Naive B cell (primary cell): ENCODE data around the gene TMEM125. TPM values are rescaled to one million over a fixed set of nuclear protein-coding genes. Genes with fewer than 3 reads are reported as not detected.

ENCODE experiments used
- ATAC-seq, 2 donors: fragments of 150-1000 bp; cut with Tn5 transposase; 2 replicates each; pipeline ENCODE4 v1.10.0; 2021; ENCODE audit warnings: low read depth in 2 of 2, mild to moderate bottlenecking in 2 of 2, moderate library complexity in 2 of 2
- DNase-seq: peaks from one replicate; pipeline ENCODE4 v3.0.0; 2022
- H3K27ac Mint-ChIP-seq, 6 donors: one replicate each; pipeline ENCODE4 v1.8.0; 2020 to 2022; ENCODE audit warnings: mild to moderate bottlenecking in 6 of 6, mixed read lengths in 6 of 6, moderate library complexity in 5 of 6, inconsistent platforms in 2 of 6
- H3K27me3 Mint-ChIP-seq, 3 donors: one replicate each; pipeline ENCODE4 v1.8.0; 2021 to 2022; ENCODE audit warnings: mixed read lengths in 3 of 3, mild to moderate bottlenecking in 1 of 3
- H3K36me3 Mint-ChIP-seq, 2 donors: one replicate each; pipeline ENCODE4 v1.8.0; 2020 to 2022; ENCODE audit warnings: mixed read lengths in 2 of 2, inconsistent platforms in 1 of 2, mild to moderate bottlenecking in 1 of 2
- H3K4me1 Mint-ChIP-seq, 3 donors: one replicate each; pipeline ENCODE4 v1.8.0; 2020 to 2022; ENCODE audit warnings: mixed read lengths in 3 of 3, inconsistent platforms in 1 of 3, mild to moderate bottlenecking in 1 of 3, moderate library complexity in 1 of 3
- H3K4me3 Mint-ChIP-seq, 8 donors: one replicate each; pipeline ENCODE4 v1.8.0; 2020 to 2022; ENCODE audit warnings: mild to moderate bottlenecking in 8 of 8, mixed read lengths in 8 of 8, moderate library complexity in 8 of 8, inconsistent platforms in 2 of 8
- H3K9me3 Mint-ChIP-seq, 7 donors: one replicate each; pipeline ENCODE4 v1.8.0; 2020 to 2022; ENCODE audit warnings: mixed read lengths in 7 of 7, mild to moderate bottlenecking in 5 of 7, inconsistent platforms in 2 of 7, moderate library complexity in 1 of 7
- polyA plus RNA-seq, 6 donors: library from polyadenylated mRNA; unstranded; fragments of 300-500 nt; fragmentation: Illumina TruSeq; gene quantifications; one replicate each; pipeline ENCODE4 v1.2.3, GENCODE V29; 2021; ENCODE audit warnings: low read depth in 6 of 6

Gene TMEM125
- polyA plus RNA-seq, 6 donors from 2014 or later, result 0.41 TPM; not detected in 5

DNA sequence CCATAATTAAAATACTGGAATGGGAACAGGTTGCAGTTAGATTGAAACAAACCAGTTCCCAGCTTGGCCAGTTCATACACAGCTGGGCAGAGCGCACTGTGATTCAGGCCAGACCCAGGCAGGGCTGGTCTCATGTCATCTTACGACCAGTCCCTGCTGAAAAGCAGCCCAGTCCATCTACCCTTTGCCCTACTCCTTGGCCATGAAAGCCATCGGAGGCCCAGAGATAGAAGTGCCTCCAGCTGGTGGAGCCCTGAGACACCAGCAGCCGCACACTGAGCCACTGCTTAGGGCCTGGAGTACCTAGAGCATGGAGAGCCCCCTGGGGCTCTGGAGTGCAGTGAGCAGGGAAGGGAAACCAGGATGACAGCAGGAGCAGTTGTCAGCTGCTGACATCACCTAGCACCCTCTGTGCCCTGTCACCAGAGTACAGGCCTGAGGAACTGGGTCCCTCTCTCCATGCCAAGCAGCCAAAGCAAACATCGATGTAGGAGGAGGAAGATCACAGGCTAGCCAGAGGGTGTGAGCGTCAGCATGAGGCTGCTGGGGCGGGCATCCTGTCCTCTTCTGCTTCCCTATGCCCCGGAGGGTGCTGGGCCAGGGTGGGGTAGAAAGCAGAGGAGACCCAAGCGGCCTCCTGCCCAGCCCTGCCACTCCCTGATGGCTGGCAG is 34.2 kb upstream of the TMEM125 start:
- Mint-ChIP-seq H3K4me3 (no peak overlapping the region), H3K27ac (no peak overlapping the region), H3K9me3 (no peaks in the 10 kb centered on the region), H3K36me3 (no peaks in the 10 kb centered on the region), H3K4me1 (peaks cover 33 to 37% (median 34%) of the 10 kb centered on the region in 3 donors), H3K27me3 (peaks cover 5 to 9% (median 7%) of the 10 kb centered on the region in 3 donors)
- no peak for ATAC-seq
- no peak for DNase-seq

DNA sequence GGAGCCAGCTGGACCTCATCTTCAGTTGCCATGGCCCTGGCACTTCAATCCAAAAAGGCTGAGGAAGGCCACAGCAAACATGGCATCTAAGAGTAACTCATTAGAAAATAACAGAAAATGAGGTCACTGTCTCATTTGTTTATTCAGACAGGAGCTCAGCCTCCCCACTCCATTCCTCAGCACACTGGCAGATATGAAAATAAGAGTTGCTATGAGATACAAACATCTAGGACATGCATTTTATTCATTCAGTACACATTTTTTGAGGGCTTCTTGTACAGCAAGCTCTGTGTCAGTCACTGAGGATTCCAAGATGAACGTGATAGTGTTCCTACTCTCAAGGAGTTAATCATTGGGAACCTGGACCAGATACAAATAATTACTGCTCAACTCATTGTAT is 32.7 kb upstream of the TMEM125 start:
- Mint-ChIP-seq H3K36me3 (no peaks in the 10 kb centered on the region), H3K27me3 (peaks cover 5 to 9% (median 7%) of the 10 kb centered on the region in 3 donors), H3K27ac (peak overlapping the region in 3 of 6 donors; percentile 33 to 88 (median 82)), H3K4me1 (peaks cover 37 to 41% (median 41%) of the 10 kb centered on the region in 3 donors), H3K4me3 (no peak overlapping the region), H3K9me3 (no peaks in the 10 kb centered on the region)
- no peak for DNase-seq
- no peak for ATAC-seq

DNA sequence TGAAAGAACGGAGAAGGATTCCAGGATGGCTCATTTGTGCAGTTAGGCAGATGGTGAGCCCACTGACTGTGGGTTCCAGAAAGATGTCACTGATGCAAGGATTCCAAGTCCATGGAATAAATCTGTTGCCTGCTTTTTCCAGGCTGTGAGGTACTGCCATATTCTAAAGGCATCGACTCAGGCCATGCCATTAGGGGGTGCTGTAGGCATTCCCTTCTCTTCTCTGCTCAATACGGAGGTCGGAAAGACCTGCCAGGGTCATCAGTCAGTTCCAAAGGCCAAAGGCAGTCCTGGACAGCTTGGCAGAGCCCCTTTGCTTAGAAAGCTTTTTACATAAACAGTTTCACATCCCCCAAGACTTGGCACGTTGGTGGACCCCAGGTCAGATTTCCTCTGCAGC is 31.7 kb upstream of the TMEM125 start:
- Mint-ChIP-seq H3K4me3 (peak overlapping the region in 2 of 8 donors; percentile 59 to 88), H3K4me1 (peaks cover 37 to 43% (median 41%) of the 10 kb centered on the region in 3 donors), H3K27me3 (peaks cover 5 to 9% (median 7%) of the 10 kb centered on the region in 3 donors), H3K36me3 (no peaks in the 10 kb centered on the region), H3K9me3 (no peaks in the 10 kb centered on the region), H3K27ac (peak overlapping the region in 3 of 6 donors; percentile 78 to 82 (median 78))
- DNase-seq, result no peak
- no peak for ATAC-seq

DNA sequence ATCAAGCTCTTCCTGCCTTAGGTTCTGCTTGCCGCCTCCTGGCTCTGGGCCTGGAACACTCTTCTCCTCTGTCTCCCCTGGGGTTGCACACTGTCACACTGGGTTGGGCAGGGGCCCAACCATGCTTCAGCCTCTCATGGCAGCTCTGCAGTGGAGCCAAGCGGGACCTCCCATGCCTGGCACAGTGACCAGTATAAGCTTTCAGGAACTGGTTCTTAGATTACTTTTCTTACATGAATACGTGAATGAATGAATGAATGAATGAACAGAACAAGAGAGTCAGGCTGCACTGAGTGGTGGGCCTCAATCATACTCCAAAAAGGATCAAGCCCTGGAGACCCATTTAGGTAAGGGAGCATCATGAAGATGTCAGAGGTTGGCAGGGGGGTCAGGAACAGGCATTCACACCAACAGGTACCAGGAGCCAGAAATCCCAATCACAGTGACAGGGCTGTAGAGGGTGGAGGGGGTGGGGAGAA is 30.8 kb upstream of the TMEM125 start:
- H3K9me3 Mint-ChIP-seq, result no peaks in the 10 kb centered on the region
- peaks cover 5 to 9% (median 7%) of the 10 kb centered on the region in 3 donors for H3K27me3 Mint-ChIP-seq
- peaks cover 37 to 43% (median 41%) of the 10 kb centered on the region in 3 donors for H3K4me1 Mint-ChIP-seq
- DNase-seq, result peak; percentile 12
- peak; percentile 31 to 34 for ATAC-seq
- no peaks in the 10 kb centered on the region for H3K36me3 Mint-ChIP-seq
- peak overlapping the region; percentile 81 to 95 (median 89) for H3K27ac Mint-ChIP-seq
- H3K4me3 Mint-ChIP-seq, result peak overlapping the region in 7 of 8 donors; percentile 2 to 88 (median 68)

DNA sequence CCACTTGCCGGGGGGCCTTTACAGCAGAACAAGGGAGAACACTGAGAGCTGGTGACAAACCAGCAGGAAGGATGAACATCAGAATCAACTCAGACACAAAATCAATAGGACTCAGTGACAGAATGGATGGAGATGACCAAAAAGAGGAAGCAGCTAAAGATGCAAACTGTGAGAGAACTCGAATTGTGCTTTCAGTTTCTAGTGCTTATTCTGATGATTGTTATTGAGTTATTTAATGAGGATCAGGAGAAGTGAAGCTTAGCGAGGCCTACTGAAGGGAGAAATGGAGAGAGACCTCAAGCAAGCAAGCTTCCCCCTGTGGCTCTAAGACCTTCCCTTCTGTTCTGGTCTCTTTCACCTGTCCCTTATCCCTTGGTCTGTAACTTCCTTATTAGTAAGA is 30.3 kb upstream of the TMEM125 start:
- Mint-ChIP-seq H3K36me3 (no peaks in the 10 kb centered on the region), H3K27me3 (peaks cover 5 to 8% (median 7%) of the 10 kb centered on the region in 3 donors), H3K4me1 (peaks cover 37 to 43% (median 41%) of the 10 kb centered on the region in 3 donors), H3K27ac (peak overlapping the region; percentile 81 to 95 (median 89)), H3K9me3 (no peaks in the 10 kb centered on the region), H3K4me3 (peak overlapping the region in 7 of 8 donors; percentile 30 to 88 (median 68))
- peak; percentile 93 for ATAC-seq
- DNase-seq, result peak; percentile 73

DNA sequence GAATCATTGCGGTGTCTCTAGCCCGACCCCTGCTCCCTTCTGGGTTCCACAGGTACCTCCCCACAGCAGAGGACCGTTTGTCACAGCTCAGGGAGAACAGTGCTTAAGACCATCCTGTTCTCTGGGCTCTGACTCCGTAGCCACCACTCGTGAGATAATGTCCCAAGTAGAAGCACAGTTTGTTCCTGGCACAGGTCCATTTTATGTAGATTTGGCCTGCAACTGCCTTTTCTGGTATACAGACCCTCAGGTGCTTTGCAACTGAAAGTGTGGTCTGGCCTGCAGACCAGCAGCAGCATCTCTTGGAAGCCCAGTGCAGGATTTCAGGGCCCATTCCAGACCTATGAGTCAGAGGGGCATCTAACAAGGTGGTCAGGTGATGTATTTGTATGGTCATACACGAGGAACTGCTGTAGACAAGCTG is 28.4 kb upstream of the TMEM125 start:
- Mint-ChIP-seq H3K9me3 (no peaks in the 10 kb centered on the region), H3K27ac (peak overlapping the region in 1 of 6 donors; percentile 31), H3K4me1 (peaks cover 37 to 41% (median 39%) of the 10 kb centered on the region in 3 donors), H3K27me3 (peaks cover 0 to 5% (median 0%) of the 10 kb centered on the region in 3 donors), H3K4me3 (no peak overlapping the region), H3K36me3 (no peaks in the 10 kb centered on the region)
- no peak for ATAC-seq
- no peak for DNase-seq

DNA sequence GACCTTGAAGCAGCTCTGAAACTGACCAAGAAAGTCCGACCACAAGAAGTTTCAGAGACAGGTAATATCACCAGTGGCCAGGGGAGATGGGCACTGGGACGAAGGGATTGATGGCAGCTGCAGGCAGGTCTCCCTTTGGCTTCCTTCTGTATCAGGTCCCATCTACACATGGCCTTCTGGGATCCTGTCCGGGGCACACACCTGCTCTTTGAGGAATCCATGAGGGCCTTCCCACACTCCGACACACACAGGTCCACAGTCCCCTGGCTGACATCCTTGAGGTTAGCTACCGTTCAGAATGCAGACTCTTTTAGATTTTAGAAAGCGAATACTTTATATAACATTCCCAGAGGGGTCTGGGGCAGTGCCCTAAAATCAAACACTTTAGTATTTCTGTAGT is 26.5 kb upstream of the TMEM125 start:
- no peaks in the 10 kb centered on the region for H3K36me3 Mint-ChIP-seq
- H3K4me1 Mint-ChIP-seq, result peaks cover 25 to 31% (median 28%) of the 10 kb centered on the region in 3 donors
- H3K27me3 Mint-ChIP-seq, result peaks cover 0 to 5% (median 0%) of the 10 kb centered on the region in 3 donors
- peaks cover 0 to 7% (median 2%) of the 10 kb centered on the region in 7 donors for H3K9me3 Mint-ChIP-seq
- no peak for DNase-seq
- no peak overlapping the region for H3K27ac Mint-ChIP-seq
- no peak for ATAC-seq
- H3K4me3 Mint-ChIP-seq, result no peak overlapping the region

DNA sequence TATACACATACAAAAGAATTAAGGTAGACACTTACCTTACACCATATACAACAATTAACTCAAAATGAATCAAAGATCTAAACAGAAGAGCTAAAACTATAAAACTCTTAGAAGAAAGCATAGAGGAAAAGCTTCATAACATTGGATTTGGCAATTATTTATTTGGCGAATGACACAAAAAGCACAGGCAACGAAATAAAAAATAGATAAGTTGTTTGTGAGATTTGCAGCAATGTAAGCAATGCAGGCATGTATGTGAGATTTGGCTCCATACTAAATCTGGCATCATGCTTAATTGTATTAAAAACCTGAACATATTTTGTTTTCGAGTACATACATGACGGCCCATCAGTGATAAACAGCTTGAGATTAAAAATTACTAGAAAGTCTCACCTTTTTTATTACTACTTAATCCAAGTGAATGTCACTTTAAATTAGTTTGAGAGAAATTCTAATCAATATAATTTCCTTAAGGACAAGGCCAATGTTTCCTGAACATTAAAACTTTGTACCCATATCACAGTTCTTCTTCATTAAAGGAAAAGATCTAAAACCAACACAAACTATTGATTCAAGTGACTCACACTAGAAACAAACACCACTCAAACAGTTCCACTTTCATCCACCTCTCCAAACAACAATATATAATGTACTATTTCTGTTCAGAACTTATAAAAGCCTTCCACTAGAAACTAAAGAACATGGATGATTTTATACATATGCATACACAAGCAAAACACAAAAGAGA is 23.1 kb upstream of the TMEM125 start:
- Mint-ChIP-seq H3K27me3 (no peaks in the 10 kb centered on the region), H3K4me3 (no peak overlapping the region), H3K4me1 (peaks cover 0 to 4% (median 0%) of the 10 kb centered on the region in 3 donors), H3K9me3 (peaks cover 0 to 7% (median 3%) of the 10 kb centered on the region in 7 donors), H3K27ac (peak overlapping the region in 1 of 6 donors; percentile 2), H3K36me3 (no peaks in the 10 kb centered on the region)
- no peak for DNase-seq
- no peak for ATAC-seq

DNA sequence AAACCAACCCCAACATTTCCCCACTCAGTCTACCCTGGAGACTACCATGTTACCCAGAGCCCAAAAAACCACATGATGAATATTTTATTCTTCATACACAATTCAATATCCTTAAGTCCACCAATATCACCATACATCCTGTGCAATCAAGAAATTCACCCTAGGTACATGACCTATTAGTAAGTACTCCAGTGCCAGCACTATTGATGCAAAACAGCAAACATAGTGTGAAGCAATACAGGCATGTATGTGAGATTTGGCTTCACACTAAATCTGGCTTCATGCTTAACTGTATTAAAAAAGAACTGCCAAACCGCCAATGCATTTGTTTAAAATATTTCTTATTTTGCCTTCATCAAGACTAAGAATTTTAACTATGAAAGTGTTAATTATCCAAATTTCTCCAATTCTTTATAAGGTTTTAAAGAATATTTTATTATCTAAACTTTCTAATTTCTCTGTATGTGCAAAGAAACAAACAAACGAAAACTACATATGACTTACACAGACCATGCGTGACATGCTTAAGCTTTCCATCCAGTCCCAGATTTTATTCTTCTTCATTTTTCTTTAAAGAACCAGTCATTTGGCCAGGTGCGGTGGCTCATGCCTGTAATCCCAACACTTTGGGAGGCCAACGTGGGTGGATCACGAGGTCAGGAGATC is 22.4 kb upstream of the TMEM125 start:
- Mint-ChIP-seq H3K27me3 (no peaks in the 10 kb centered on the region), H3K27ac (no peak overlapping the region), H3K4me1 (no peaks in the 10 kb centered on the region), H3K4me3 (no peak overlapping the region), H3K9me3 (peaks cover 0 to 7% (median 3%) of the 10 kb centered on the region in 7 donors), H3K36me3 (no peaks in the 10 kb centered on the region)
- no peak for DNase-seq
- no peak for ATAC-seq

DNA sequence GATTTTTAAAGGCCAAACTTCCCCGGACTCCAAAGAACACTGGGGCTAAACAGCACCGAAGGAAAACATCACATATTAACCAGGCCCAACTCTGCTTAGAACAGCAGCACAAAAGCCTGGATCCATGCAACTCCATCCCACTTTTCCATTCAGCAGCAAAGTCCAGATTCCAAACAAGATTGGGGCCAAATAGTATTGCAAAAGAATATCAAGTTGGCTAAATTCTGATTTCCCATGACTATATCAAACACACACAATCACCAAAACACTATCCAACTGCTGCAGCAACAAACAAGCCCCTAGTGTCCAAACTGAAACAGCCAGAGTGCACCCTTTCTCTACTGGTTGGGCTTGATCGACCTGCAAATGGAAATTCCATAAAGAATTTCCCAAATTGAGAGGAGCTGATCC is 19.4 kb upstream of the TMEM125 start:
- peaks cover 0 to 7% (median 3%) of the 10 kb centered on the region in 7 donors for H3K9me3 Mint-ChIP-seq
- DNase-seq (no peak), ATAC-seq (no peak)
- H3K4me1 Mint-ChIP-seq, result no peaks in the 10 kb centered on the region
- peaks cover 5 to 12% (median 8%) of the 10 kb centered on the region in 3 donors for H3K27me3 Mint-ChIP-seq
- H3K4me3 Mint-ChIP-seq, result no peak overlapping the region
- H3K36me3 Mint-ChIP-seq, result no peaks in the 10 kb centered on the region
- H3K27ac Mint-ChIP-seq, result no peak overlapping the region

DNA sequence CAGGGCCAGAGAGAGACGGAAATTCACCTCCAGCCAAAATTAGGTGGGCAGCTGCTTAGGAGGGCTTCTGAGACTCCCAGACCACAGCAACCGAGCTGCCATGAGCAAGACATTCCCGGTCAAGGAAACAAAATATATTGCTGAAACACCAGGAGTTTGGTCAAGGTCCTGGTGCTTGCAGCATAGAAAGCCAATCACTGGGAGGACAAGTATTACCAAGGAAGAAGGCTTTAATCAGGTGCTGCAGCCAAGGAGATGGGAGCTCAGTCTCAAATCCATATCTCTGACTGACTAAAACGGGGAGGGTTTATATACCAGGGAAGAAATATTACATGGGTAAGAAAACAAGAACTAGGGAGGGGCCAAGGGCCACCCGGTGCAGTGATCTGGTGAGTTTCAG is 18.8 kb upstream of the TMEM125 start:
- no peak for ATAC-seq
- Mint-ChIP-seq H3K9me3 (peaks cover 0 to 7% (median 3%) of the 10 kb centered on the region in 7 donors), H3K4me3 (no peak overlapping the region), H3K27ac (no peak overlapping the region), H3K27me3 (peaks cover 5 to 12% (median 8%) of the 10 kb centered on the region in 3 donors), H3K36me3 (no peaks in the 10 kb centered on the region), H3K4me1 (peaks cover 0 to under 1% (median 0%) of the 10 kb centered on the region in 3 donors)
- no peak for DNase-seq

DNA sequence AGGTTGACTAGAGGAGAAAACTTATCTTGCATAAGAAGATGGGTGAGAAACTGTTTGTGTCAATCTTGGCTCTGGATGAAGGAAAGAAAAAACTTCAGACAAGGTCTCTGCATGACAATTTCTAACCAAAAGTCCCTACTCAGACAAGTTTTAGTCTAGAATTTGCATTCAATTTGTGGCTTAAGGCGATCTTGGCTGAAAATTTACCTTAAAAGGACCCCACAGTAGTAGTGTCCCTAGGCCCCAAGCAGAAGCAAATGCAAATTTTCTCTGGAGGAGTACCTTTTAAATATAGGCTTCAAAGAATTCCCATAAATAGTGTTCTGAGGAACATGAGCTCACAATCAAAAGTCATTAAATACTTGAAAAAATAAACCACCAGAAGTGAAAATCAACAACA is 17.6 kb upstream of the TMEM125 start:
- Mint-ChIP-seq H3K27ac (no peak overlapping the region), H3K4me1 (peaks cover 2 to 5% (median 3%) of the 10 kb centered on the region in 3 donors), H3K4me3 (no peak overlapping the region), H3K27me3 (peaks cover 8 to 12% (median 9%) of the 10 kb centered on the region in 3 donors), H3K9me3 (peaks cover 0 to 2% (median 0%) of the 10 kb centered on the region in 7 donors), H3K36me3 (no peaks in the 10 kb centered on the region)
- ATAC-seq, result no peak
- no peak for DNase-seq

DNA sequence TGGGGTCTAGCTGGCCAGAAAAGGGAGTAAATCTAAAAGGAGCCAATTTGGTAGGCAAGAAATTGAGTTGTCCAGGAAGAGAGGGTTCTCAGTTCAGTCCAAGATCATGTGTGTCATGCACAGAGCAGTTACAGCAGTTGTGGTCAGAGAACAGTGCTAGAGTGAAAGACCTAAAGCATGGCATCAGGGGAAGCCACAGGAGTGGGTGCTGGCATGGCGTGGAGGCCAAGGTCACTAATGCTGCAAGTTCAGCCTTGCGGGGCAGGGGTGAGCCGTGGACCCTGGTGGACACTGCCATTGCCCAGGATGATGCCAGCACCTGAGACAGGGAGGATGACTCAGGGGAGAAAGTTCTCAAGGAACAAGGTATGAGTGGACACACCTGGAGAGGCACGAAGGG is 16.6 kb upstream of the TMEM125 start:
- Mint-ChIP-seq H3K4me3 (no peak overlapping the region), H3K4me1 (peaks cover 7 to 12% (median 11%) of the 10 kb centered on the region in 3 donors), H3K27me3 (peaks cover 8 to 12% (median 9%) of the 10 kb centered on the region in 3 donors), H3K9me3 (peaks cover 0 to 3% (median 0%) of the 10 kb centered on the region in 7 donors), H3K27ac (no peak overlapping the region), H3K36me3 (no peaks in the 10 kb centered on the region)
- ATAC-seq, result no peak
- no peak for DNase-seq
